IgD-negative memory B cell (primary cell): ENCODE measurements around the gene PIK3CD. TPM values are rescaled to one million over a fixed set of nuclear protein-coding genes. Genes with fewer than 3 reads are reported as not detected.

Source experiments
- polyA plus RNA-seq: library from polyadenylated mRNA; unstranded; fragments of 300-500 nt; fragmentation: Illumina TruSeq; gene quantifications from one replicate; pipeline ENCODE4 v1.2.3, GENCODE V29; 2021

Gene PIK3CD
- polyA plus RNA-seq, 1 donor from 2014 or later, result 82.6 TPM

Other genes starting within 250 kb of the PIK3CD start
- gene SLC25A33, start 112.3 kb upstream of the PIK3CD start, polyA plus RNA-seq, result 7.5 TPM
- 4.2 TPM for gene TMEM201, start 62.8 kb upstream of the PIK3CD start, polyA plus RNA-seq
- 24.7 TPM for gene CLSTN1, start 172.2 kb downstream of the PIK3CD start, polyA plus RNA-seq